ENCODE results near the gene TUBB3. TPM values are rescaled to one million over a fixed set of nuclear protein-coding genes. Genes with fewer than 3 reads are reported as not detected.
A peak's percentile ranks its signal among the peaks of the same experiment; 100 is the strongest.
"Not testable (repeated sequence)": the region's sequence is repeated elsewhere in the genome, so short reads cannot be mapped to it uniquely, and the experiment has no call there.

The TUBB3 gene
- total RNA-seq, 2 donors from 2014 or later: 0.74 to 9.7 TPM

DNA sequence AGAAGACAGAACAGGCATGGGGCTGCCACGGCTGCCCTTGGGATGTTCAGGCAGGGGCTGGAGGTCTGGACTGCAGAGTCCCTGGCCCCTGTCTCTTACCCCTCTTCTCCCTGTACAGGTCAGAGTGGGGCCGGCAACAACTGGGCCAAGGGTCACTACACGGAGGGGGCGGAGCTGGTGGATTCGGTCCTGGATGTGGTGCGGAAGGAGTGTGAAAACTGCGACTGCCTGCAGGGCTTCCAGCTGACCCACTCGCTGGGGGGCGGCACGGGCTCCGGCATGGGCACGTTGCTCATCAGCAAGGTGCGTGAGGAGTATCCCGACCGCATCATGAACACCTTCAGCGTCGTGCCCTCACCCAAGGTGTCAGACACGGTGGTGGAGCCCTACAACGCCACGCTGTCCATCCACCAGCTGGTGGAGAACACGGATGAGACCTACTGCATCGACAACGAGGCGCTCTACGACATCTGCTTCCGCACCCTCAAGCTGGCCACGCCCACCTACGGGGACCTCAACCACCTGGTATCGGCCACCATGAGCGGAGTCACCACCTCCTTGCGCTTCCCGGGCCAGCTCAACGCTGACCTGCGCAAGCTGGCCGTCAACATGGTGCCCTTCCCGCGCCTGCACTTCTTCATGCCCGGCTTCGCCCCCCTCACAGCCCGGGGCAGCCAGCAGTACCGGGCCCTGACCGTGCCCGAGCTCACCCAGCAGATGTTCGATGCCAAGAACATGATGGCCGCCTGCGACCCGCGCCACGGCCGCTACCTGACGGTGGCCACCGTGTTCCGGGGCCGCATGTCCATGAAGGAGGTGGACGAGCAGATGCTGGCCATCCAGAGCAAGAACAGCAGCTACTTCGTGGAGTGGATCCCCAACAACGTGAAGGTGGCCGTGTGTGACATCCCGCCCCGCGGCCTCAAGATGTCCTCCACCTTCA lies 11.7 kb downstream of the TUBB3 start:
- no peaks in the 10 kb centered on the region for H3K36me3 Mint-ChIP-seq (ENCODE audit: low read depth)
- no peaks in the 10 kb centered on the region for H3K4me1 Mint-ChIP-seq
- H3K27me3 Mint-ChIP-seq: no peaks in the 10 kb centered on the region
- no peak overlapping the region for H3K27ac Mint-ChIP-seq
- H3K9me3 Mint-ChIP-seq: no peaks in the 10 kb centered on the region
- ATAC-seq (replicated peaks): no peak
- H3K4me3 Mint-ChIP-seq: no peak overlapping the region

DNA sequence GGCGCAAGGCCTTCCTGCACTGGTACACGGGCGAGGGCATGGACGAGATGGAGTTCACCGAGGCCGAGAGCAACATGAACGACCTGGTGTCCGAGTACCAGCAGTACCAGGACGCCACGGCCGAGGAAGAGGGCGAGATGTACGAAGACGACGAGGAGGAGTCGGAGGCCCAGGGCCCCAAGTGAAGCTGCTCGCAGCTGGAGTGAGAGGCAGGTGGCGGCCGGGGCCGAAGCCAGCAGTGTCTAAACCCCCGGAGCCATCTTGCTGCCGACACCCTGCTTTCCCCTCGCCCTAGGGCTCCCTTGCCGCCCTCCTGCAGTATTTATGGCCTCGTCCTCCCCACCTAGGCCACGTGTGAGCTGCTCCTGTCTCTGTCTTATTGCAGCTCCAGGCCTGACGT lies 12.5 kb downstream of the TUBB3 start:
- not testable (repeated sequence) for H3K27me3 Mint-ChIP-seq; H3K4me1 Mint-ChIP-seq; H3K4me3 Mint-ChIP-seq; ATAC-seq (replicated peaks); H3K36me3 Mint-ChIP-seq (ENCODE audit: low read depth); H3K9me3 Mint-ChIP-seq; H3K27ac Mint-ChIP-seq

DNA sequence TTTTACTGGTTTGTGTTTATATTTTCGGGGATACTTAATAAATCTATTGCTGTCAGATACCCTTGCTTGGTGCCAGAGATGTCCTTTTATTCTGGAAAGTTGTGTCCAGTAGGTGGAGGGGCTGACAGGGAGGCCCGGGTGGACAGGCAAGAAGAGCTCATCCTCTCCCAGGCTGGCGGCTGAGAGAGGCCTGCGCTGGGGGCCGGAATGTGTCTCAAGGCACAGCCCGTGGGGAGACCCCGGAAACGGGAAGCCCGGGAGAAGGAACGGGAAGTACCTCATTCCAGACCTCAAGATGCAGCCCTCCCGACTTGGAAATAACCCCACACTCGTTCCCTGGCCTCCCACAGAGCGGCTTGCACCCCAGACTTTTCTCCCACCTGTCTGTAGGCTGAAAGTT lies 12.9 kb downstream of the TUBB3 start:
- Mint-ChIP-seq H3K4me1 (no peaks in the 10 kb centered on the region), H3K9me3 (no peaks in the 10 kb centered on the region), H3K27me3 (no peaks in the 10 kb centered on the region), H3K4me3 (no peak overlapping the region), H3K36me3 (ENCODE audit: low read depth) (no peaks in the 10 kb centered on the region), H3K27ac (no peak overlapping the region)
- no peak for ATAC-seq (replicated peaks)

DNA sequence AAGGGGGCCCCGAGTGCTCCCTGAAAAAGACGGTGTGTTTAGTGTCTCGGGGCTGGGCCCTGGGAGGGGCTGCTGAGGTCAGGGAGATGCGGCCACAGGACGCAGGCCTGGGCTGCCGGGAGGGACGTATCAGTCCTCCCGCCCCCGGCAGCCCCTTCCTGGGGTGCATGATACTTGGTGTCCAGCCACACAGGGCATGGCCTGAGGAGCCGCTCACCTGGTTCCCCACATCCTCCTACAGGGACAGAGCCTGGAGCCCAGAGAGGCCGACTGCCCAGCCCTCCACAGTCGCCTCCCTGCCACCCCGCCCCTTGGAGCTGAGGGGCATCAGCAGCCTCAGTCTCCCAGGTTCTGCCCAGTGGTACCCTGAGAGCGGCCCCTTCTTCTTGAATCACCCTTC lies 13.4 kb downstream of the TUBB3 start:
- H3K27me3 Mint-ChIP-seq: no peaks in the 10 kb centered on the region
- no peak overlapping the region for H3K4me3 Mint-ChIP-seq
- no peaks in the 10 kb centered on the region for H3K36me3 Mint-ChIP-seq (ENCODE audit: low read depth)
- H3K4me1 Mint-ChIP-seq: no peaks in the 10 kb centered on the region
- H3K27ac Mint-ChIP-seq: no peak overlapping the region
- ATAC-seq (replicated peaks): no peak
- H3K9me3 Mint-ChIP-seq: no peaks in the 10 kb centered on the region

GRCh38 chr16:89936981-89937380 lies 13.8 kb downstream of the TUBB3 start:
- Mint-ChIP-seq H3K4me3 (no peak overlapping the region), H3K9me3 (no peaks in the 10 kb centered on the region), H3K36me3 (ENCODE audit: low read depth) (no peaks in the 10 kb centered on the region), H3K27ac (no peak overlapping the region), H3K27me3 (no peaks in the 10 kb centered on the region), H3K4me1 (no peaks in the 10 kb centered on the region)
- no peak for ATAC-seq (replicated peaks)

DNA sequence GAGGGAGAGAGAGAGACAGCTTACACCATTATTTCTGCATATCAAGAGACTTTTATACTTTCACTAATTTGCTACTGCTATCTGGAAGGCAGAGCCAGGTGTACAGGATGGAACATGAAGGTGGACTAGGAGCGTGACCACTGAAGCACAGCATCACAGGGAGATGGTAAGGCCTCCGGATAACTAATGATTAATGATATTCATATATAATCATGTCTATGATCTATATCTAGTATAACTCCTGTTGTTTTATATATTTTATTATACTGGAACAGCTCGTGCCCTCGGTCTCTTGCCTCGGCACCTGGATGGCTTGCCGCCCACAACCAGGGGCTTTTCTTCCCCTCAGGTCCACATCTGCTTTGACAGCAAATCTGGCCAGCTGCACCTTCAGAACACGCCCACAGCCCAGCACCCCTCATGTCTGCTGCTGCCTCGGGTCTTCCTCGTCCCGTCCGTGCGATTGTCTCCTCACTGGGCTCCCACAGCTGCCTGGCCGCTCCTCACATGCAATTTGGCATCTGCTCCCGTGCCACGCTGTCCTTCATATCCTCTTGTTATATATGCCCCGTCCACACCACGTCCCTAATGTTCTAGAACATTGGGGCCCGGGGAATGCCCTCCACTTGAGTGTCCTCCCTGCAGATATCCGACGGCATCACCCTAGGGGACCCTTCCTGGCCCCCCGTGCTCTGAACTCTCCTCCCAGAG lies 15.2 kb downstream of the TUBB3 start:
- ATAC-seq (replicated peaks): no peak
- Mint-ChIP-seq H3K36me3 (ENCODE audit: low read depth) (no peaks in the 10 kb centered on the region), H3K9me3 (no peaks in the 10 kb centered on the region), H3K4me1 (no peaks in the 10 kb centered on the region), H3K4me3 (no peak overlapping the region), H3K27ac (no peak overlapping the region), H3K27me3 (no peaks in the 10 kb centered on the region)

- ATAC-seq (replicated peaks): no peak
- Mint-ChIP-seq H3K27me3 (peaks cover 16% of the 10 kb centered on the region), H3K27ac (no peak overlapping the region), H3K4me1 (peaks cover 3% of the 10 kb centered on the region), H3K4me3 (no peak overlapping the region), H3K36me3 (ENCODE audit: low read depth) (no peaks in the 10 kb centered on the region), H3K9me3 (no peaks in the 10 kb centered on the region)
Measured at GRCh38 chr16:89944773-89945172, 21.6 kb downstream of the TUBB3 start.

DNA sequence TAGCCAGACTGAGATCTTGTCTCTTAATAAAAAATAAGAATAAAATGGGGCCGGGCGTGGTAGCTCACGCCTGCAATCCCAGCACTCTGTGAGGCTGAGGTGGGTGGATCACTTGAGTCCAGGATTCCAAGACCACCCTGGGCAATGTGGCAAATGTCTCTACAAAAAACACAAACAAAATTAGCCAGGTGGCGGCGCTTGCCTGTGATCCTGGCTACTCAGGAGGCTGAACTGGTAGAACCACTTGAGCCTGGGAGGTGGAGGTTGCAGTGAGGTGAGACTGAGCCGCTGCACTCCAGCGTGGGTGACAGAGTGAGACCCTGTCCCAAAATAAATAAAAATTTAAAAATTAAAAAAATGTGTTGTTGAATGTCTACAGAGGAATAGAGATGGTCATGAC lies 22.5 kb downstream of the TUBB3 start:
- Mint-ChIP-seq H3K9me3 (no peaks in the 10 kb centered on the region), H3K4me1 (peaks cover 3% of the 10 kb centered on the region), H3K27ac (no peak overlapping the region), H3K27me3 (peaks cover 16% of the 10 kb centered on the region), H3K36me3 (ENCODE audit: low read depth) (no peaks in the 10 kb centered on the region), H3K4me3 (no peak overlapping the region)
- ATAC-seq (replicated peaks): no peak

GRCh38 chr16:89946515-89946914 lies 23.4 kb downstream of the TUBB3 start:
- Mint-ChIP-seq H3K27ac (no peak overlapping the region), H3K4me3 (no peak overlapping the region)
- no peak for ATAC-seq (replicated peaks)

DNA sequence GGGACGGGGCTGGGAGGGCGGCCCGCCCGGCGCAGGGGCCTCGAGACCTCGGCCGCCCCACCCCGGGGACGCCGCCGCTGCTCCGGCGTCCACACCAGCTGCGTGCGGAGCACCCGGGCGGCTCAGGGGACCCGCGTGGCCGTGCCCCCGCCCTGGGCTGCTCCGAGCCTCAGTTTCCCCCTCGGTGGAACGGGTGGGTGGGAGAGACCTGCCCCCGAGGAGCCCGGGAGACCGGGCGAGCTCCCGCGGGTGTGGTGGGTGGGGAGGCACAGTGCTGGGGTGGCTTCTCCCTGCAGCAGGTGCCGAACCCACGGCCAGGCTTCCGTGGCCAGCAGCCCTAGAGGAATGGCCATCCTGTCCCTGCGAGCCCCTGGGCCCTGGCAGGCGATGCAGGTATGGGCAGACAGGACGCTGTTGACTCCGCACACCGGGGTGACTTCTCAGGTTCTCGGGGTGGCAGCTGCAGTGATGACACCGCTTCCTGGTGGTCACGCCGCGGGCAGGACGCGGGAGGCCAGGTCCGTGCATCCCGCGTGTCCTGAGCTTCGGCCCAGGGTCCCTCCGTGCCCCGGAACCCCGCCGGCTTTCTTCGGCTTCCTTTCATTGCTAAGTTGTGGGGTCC lies 26.1 kb downstream of the TUBB3 start:
- ATAC-seq (replicated peaks): no peak
- no peaks in the 10 kb centered on the region for H3K36me3 Mint-ChIP-seq (ENCODE audit: low read depth)
- peaks cover 12% of the 10 kb centered on the region for H3K27me3 Mint-ChIP-seq
- no peak overlapping the region for H3K27ac Mint-ChIP-seq
- peak overlapping the region; percentile 74 for H3K4me3 Mint-ChIP-seq
- H3K9me3 Mint-ChIP-seq: no peaks in the 10 kb centered on the region
- peaks cover 3% of the 10 kb centered on the region for H3K4me1 Mint-ChIP-seq

More at GRCh38 chr16:89946515-89946914, 23.4 kb downstream of the TUBB3 start:
- H3K36me3 Mint-ChIP-seq (ENCODE audit: low read depth): no peaks in the 10 kb centered on the region
- peaks cover 3% of the 10 kb centered on the region for H3K4me1 Mint-ChIP-seq
- no peaks in the 10 kb centered on the region for H3K9me3 Mint-ChIP-seq
- H3K27me3 Mint-ChIP-seq: peaks cover 16% of the 10 kb centered on the region

DNA sequence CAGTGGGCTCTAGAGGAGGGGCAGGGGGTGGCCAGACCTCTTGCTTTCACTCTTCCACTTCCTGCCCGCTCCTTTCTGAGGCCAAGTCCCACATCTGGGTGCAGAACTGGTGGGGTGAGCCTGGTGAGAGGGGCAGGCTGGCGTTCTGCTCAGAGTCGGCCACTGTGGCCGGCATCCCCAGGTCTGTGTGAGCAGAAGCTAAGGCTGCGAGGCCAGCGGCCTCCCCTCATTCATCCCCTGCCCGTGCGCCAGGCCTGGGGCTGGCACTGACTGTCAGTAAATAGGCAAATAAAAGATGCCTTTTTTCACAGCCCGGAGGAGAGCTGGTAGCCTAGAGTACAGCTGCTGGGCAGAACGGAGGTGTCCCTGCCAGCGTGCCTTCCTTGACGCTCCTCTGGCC lies 26.6 kb downstream of the TUBB3 start:
- Mint-ChIP-seq H3K36me3 (ENCODE audit: low read depth) (no peaks in the 10 kb centered on the region), H3K9me3 (no peaks in the 10 kb centered on the region), H3K27me3 (peaks cover 11% of the 10 kb centered on the region), H3K4me3 (peak overlapping the region; percentile 74), H3K4me1 (peaks cover 3% of the 10 kb centered on the region), H3K27ac (no peak overlapping the region)
- ATAC-seq (replicated peaks): no peak

GRCh38 chr16:89951509-89951908 lies 28.4 kb downstream of the TUBB3 start:
- peaks cover 4% of the 10 kb centered on the region for H3K27me3 Mint-ChIP-seq
- H3K4me1 Mint-ChIP-seq: peaks cover 3% of the 10 kb centered on the region
- no peaks in the 10 kb centered on the region for H3K9me3 Mint-ChIP-seq
- no peak overlapping the region for H3K4me3 Mint-ChIP-seq
- no peaks in the 10 kb centered on the region for H3K36me3 Mint-ChIP-seq (ENCODE audit: low read depth)
- no peak for ATAC-seq (replicated peaks)
- H3K27ac Mint-ChIP-seq: no peak overlapping the region

DNA sequence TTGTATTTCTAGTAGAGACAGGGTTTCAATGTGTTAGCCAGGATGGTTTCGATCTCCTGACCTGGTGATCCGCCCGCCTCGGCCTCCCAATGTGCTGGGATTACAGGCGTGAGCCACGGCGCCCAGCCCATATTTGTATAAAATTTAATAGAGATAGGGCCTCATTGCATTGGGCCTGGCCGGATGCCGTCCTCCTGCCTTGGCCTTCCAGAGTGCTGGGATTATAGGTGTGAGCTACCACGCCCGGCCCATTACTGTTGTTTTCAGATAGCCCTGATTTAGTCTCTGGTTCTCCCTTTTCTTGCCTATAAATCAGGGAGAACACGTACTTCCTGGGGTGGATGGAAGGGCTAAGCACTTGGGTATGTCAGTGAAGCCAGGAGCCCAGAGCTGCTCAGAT lies 28.9 kb downstream of the TUBB3 start:
- Mint-ChIP-seq H3K27me3 (peaks cover 4% of the 10 kb centered on the region), H3K36me3 (ENCODE audit: low read depth) (no peaks in the 10 kb centered on the region), H3K27ac (peak overlapping the region; percentile 46), H3K4me3 (no peak overlapping the region), H3K9me3 (no peaks in the 10 kb centered on the region), H3K4me1 (peaks cover 3% of the 10 kb centered on the region)
- no peak for ATAC-seq (replicated peaks)

DNA sequence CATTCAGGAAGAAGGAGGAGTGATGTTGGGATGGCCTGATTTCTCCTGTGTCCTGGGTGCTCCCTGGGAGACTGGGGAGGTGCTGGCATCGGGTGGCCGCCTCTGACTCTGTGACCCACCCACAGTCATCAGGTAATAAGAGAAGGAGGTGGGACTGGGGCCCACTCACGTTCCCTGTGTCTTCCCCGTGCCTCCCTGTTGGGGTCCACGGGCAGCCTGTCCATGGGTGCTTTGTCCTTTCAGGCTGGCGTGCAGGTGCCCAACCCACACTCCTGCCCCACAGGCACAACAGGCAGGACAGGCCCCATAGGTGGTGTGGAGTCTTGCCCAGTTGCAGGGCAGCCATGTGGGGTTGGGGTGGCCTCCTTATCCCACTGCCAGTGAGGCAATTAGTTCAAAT lies 29.4 kb downstream of the TUBB3 start:
- no peaks in the 10 kb centered on the region for H3K36me3 Mint-ChIP-seq (ENCODE audit: low read depth)
- H3K4me3 Mint-ChIP-seq: no peak overlapping the region

More for the DNA sequence above, 29.4 kb downstream of the TUBB3 start:
- no peak for ATAC-seq (replicated peaks)
- peaks cover 3% of the 10 kb centered on the region for H3K4me1 Mint-ChIP-seq
- H3K27ac Mint-ChIP-seq: peak overlapping the region; percentile 46
- H3K9me3 Mint-ChIP-seq: no peaks in the 10 kb centered on the region
- peaks cover under 1% of the 10 kb centered on the region for H3K27me3 Mint-ChIP-seq
